Loucy (cell line): ENCODE results near the gene CAMK1.

ENCODE experiments used
- EZH2phosphoT487 ChIP-seq: fragments of 200-600 bp; IDR thresholded peaks from 2 replicates; pipeline ENCODE4 v1.6.1; 2018; ENCODE audit warnings: antibody characterized with exemption, mild to moderate bottlenecking, moderate library complexity, borderline replicate concordance
- TF ChIP-seq, protein P1 (sequence below): fragments of 200-600 bp; sonication (generic); conservative IDR thresholded peaks from 2 replicates; pipeline ENCODE4 v1.5.1; 2014; ENCODE audit warnings: mild to moderate bottlenecking, antibody characterized with exemption, low read length

DNA sequence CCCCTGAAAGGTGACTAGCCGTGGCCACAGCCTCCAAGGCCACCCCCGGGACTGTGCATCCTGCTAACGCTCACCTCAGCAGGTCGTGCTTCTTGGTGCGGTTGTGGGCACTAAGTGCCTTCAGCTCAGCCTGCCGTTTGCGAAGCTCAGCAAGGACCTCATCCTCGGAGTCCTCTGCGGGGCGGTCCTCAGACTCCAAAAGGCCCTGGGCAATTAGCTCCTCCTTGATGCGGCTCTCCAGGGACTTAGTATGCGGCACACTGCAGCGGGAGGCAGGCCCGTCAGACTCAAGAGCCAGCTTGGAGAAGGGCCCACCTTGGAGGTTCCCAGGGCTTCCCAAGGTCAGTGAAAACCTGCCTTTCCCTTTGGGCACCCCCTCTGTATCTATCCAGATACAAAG lies 14.2 kb upstream of the CAMK1 start:
- TF ChIP-seq, protein P1, sequence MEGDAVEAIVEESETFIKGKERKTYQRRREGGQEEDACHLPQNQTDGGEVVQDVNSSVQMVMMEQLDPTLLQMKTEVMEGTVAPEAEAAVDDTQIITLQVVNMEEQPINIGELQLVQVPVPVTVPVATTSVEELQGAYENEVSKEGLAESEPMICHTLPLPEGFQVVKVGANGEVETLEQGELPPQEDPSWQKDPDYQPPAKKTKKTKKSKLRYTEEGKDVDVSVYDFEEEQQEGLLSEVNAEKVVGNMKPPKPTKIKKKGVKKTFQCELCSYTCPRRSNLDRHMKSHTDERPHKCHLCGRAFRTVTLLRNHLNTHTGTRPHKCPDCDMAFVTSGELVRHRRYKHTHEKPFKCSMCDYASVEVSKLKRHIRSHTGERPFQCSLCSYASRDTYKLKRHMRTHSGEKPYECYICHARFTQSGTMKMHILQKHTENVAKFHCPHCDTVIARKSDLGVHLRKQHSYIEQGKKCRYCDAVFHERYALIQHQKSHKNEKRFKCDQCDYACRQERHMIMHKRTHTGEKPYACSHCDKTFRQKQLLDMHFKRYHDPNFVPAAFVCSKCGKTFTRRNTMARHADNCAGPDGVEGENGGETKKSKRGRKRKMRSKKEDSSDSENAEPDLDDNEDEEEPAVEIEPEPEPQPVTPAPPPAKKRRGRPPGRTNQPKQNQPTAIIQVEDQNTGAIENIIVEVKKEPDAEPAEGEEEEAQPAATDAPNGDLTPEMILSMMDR = no peak
- TF ChIP-seq EZH2phosphoT487 = no peak
